ENCODE data around the gene EPHB2. TPM values are rescaled to one million over a fixed set of nuclear protein-coding genes. Genes with fewer than 3 reads are reported as not detected.
A peak's percentile ranks its signal among the peaks of the same experiment; 100 is the strongest.
"Not testable (repeated sequence)": the region's sequence is repeated elsewhere in the genome, so short reads cannot be mapped to it uniquely, and the experiment has no call there.

Gene EPHB2
- total RNA-seq, 1 donor from 2014 or later: 22.6 TPM

- ATAC-seq (no peak), DNase-seq (ENCODE audit: low spot score) (no peak)
- intact Hi-C loops (cut with DNase I): no loop called here
These were observed 130.5 kb downstream of the EPHB2 start for GRCh38 chr1:22841142-22841541.

- DNase-seq (ENCODE audit: low spot score): no peak
- ATAC-seq: peak; percentile 44
- intact Hi-C loops (cut with DNase I): no loop called here
These were observed 131.2 kb downstream of the EPHB2 start for GRCh38 chr1:22841860-22842281.

- intact Hi-C loops (cut with DNase I); ATAC-seq; DNase-seq (ENCODE audit: low spot score): not testable (repeated sequence)
These were observed 133.0 kb downstream of the EPHB2 start for GRCh38 chr1:22843441-22844183.

GRCh38 chr1:22844621-22845020, 134.0 kb downstream of the EPHB2 start:
- DNase-seq (ENCODE audit: low spot score) (no peak), ATAC-seq (no peak)
- intact Hi-C loops (cut with DNase I): no loop called here

GRCh38 chr1:22845398-22845935, 134.8 kb downstream of the EPHB2 start:
- no peak for DNase-seq (ENCODE audit: low spot score)
- no peak for ATAC-seq
- intact Hi-C loops (cut with DNase I): no loop called here

GRCh38 chr1:22846458-22846857, 135.8 kb downstream of the EPHB2 start:
- intact Hi-C loops (cut with DNase I): no loop called here
- DNase-seq (ENCODE audit: low spot score) (no peak), ATAC-seq (no peak)

- intact Hi-C loops (cut with DNase I): no loop called here
- no peak for ATAC-seq
- no peak for DNase-seq (ENCODE audit: low spot score)
These were observed 136.6 kb downstream of the EPHB2 start for GRCh38 chr1:22847249-22847648.

- DNase-seq (ENCODE audit: low spot score): no peak
- intact Hi-C loops (cut with DNase I): no loop called here
- no peak for ATAC-seq
These were observed 137.1 kb downstream of the EPHB2 start for GRCh38 chr1:22847709-22848108.

- intact Hi-C loops (cut with DNase I): no loop called here
- no peak for DNase-seq (ENCODE audit: low spot score)
- no peak for ATAC-seq
These were observed 137.8 kb downstream of the EPHB2 start for GRCh38 chr1:22848405-22848804.

GRCh38 chr1:22849770-22850169, 139.1 kb downstream of the EPHB2 start:
- DNase-seq (ENCODE audit: low spot score): no peak
- ATAC-seq: no peak
- intact Hi-C loops (cut with DNase I): no loop called here

- DNase-seq (ENCODE audit: low spot score) (no peak), ATAC-seq (no peak)
- intact Hi-C loops (cut with DNase I): no loop called here
These were observed 139.6 kb downstream of the EPHB2 start for GRCh38 chr1:22850281-22850680.

- ATAC-seq: peak; percentile 57
- DNase-seq (ENCODE audit: low spot score): peak; percentile 77
These were observed 140.0 kb downstream of the EPHB2 start for GRCh38 chr1:22850681-22851080.

GRCh38 chr1:22851517-22851916, 140.9 kb downstream of the EPHB2 start:
- peak; percentile 7 for ATAC-seq

More at GRCh38 chr1:22850681-22851080, 140.0 kb downstream of the EPHB2 start:
- intact Hi-C loops (cut with DNase I): no loop called here

GRCh38 chr1:22852144-22852655, 141.6 kb downstream of the EPHB2 start:
- ATAC-seq (no peak), DNase-seq (ENCODE audit: low spot score) (no peak)
- intact Hi-C loops (cut with DNase I): no loop called here

More at GRCh38 chr1:22851517-22851916, 140.9 kb downstream of the EPHB2 start:
- intact Hi-C loops (cut with DNase I): no loop called here
- no peak for DNase-seq (ENCODE audit: low spot score)

GRCh38 chr1:22853651-22854185, 143.1 kb downstream of the EPHB2 start:
- intact Hi-C loops (cut with DNase I): no loop called here
- DNase-seq (ENCODE audit: low spot score): no peak
- no peak for ATAC-seq

GRCh38 chr1:22854688-22855565, 144.3 kb downstream of the EPHB2 start:
- ATAC-seq (no peak), DNase-seq (ENCODE audit: low spot score) (no peak)
- intact Hi-C loops (cut with DNase I): no loop called here

- ATAC-seq (no peak), DNase-seq (ENCODE audit: low spot score) (no peak)
- intact Hi-C loops (cut with DNase I): no loop called here
These were observed 145.3 kb downstream of the EPHB2 start for GRCh38 chr1:22855668-22856606.

GRCh38 chr1:22857661-22858060, 147.0 kb downstream of the EPHB2 start:
- DNase-seq (ENCODE audit: low spot score) (no peak), ATAC-seq (no peak)
- intact Hi-C loops (cut with DNase I): no loop called here

Data from sciatic nerve (tissue), 2 donors.